ENCODE measurements around the gene GAN.

- TF ChIP-seq EZH2 (IDR thresholded peaks at IDR 0.05; ENCODE audit: borderline replicate concordance, low read depth, low read length) = no peak
- TF ChIP-seq JUNB (CRISPR knock-in tag; conservative IDR thresholded peaks at IDR 0.05) = no peak
- no peak for TF ChIP-seq TAL1 (IDR thresholded peaks at IDR 0.05)
- TF ChIP-seq ZNF384 (IDR thresholded peaks at IDR 0.05; ENCODE audit: low read depth, low read length) = no peak
- no peak for TF ChIP-seq ZNF121 (CRISPR knock-in tag; conservative IDR thresholded peaks at IDR 0.05)
- no peak for TF ChIP-seq XRCC4 (IDR thresholded peaks at IDR 0.05; ENCODE audit: extremely low read depth, insufficient read depth, insufficient read length)
- no peak for TF ChIP-seq TBP (optimal IDR thresholded peaks at IDR 0.05; ENCODE audit: low read depth, low read length)
- TF ChIP-seq CHAMP1 (IDR thresholded peaks at IDR 0.05) = no peak
- TF ChIP-seq ZNF407 (IDR thresholded peaks at IDR 0.05; ENCODE audit: low read depth) = no peak
- TF ChIP-seq MAX (CRISPR knock-in tag; IDR thresholded peaks at IDR 0.05) = no peak
- TF ChIP-seq EP300 (IDR thresholded peaks at IDR 0.05; ENCODE audit: low read length) = no peak
- no peak for TF ChIP-seq POLR2AphosphoS5 (IDR thresholded peaks at IDR 0.05; ENCODE audit: control insufficient read depth, insufficient read depth, low read depth, low read length)
Observed at GRCh38 chr16:81394416-81394815, 79.7 kb downstream of the GAN start.
